GM21515 (cell line): Measurements from ENCODE around the gene TMEM37.
"Not testable (repeated sequence)": the region's sequence is repeated elsewhere in the genome, so short reads cannot be mapped to it uniquely, and the experiment has no call there.

Experiments used
- ATAC-seq: cut with Tn5 transposase; IDR thresholded peaks from one replicate; pipeline ENCODE4 v1.9.1; 2021; ENCODE audit not compliant: unreplicated experiment

TMEM37 gene, protein sequence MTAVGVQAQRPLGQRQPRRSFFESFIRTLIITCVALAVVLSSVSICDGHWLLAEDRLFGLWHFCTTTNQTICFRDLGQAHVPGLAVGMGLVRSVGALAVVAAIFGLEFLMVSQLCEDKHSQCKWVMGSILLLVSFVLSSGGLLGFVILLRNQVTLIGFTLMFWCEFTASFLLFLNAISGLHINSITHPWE

DNA sequence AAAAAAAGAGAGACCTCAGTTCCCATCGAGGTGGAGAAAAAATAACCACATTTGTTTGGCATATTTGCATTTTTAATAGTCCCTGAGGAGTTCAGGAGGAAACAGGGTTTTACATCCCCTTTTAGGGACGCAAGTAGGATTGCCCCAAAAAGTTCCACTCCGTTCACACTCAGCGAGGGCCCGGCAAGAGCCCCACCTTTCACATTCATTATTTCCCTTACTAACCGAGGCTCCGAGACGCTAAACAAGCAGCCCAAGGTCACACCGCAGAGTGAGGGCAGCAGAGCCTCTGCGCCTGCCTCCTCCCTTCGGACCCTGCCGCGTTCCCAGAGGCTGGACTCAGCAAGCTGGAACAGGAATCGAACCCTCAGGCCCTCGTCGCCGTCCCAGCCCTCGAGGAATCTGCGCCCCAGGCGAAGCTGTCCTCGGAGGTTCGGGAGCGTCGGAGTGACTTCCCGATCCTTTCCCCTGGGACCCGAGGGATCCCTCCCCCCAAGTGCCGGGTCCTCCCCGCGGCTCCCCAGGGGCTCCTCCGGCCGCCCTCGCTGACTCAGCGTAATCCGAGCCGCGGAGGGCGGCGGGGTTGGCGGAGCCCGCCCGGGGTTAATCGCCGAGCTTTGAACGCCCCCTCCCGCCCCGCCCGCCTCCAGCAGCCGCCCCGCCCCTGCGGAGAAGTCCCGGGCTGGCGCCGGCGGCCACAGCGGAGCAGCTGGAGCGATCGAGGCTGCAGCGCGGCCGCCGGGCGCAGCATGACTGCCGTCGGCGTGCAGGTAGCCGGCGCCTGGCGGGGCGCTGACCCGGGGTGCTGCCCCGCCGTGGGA is at the start of gene TMEM37:
Gene TMEM37 (plus strand): TSS at position 700 of the 821 bp plus-strand sequence. CDS start 50 bp downstream, at position 750.
- ATAC-seq: peak; percentile 58

DNA sequence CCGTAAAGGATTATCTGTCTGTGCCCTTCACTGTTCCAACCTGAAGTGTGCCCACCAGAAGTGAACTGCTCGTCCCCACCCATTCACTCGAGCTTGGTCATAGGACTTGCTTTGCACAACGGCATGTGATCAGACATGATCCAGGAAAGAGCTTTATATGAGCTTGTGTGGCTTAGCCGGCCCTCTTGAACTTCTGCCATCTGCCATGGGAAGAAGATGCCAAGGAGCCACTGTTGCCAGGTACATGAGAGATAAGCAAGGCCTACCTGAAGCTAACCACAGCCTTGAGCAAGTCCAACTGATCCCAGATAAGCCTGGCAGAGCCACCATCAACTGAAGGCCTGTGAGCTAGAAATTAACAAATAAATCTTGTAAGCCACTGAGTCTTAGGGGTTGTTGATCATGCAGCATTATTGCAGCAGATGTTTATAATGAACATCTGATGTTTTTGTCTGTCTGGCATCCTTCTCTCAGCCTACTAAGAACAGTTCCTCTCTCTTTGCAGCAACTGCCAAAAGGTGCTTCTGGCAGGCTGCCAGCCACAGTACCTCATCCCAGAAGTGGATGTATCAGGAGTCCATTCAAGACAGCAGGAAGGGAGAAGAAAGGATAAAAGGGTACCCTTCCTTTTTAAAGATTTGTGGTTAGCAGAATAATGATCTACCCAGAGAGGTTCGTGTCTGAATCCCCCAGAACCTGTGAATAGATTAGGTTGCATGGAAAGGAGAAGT is 48.1 kb upstream of the TMEM37 start:
- ATAC-seq: no peak

DNA sequence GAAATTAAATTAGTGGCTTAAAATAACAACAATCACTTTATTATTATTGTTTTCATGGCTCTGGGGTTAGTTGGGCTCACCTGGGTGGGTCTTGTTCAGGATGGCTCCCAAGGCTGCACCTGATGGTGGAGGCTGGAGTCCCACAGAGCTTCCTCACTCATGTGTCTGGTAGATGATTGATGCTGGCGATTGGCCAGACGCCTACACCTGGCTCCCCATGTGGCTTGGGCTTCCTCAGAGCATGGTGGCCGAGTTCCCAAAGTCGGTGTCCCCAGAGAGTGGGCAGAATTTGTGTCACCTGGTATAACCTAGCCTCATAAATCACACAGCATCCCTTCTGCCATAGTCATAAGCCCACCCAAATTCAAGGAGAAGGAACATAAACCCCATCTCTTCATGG is 46.7 kb upstream of the TMEM37 start:
- ATAC-seq: no peak

DNA sequence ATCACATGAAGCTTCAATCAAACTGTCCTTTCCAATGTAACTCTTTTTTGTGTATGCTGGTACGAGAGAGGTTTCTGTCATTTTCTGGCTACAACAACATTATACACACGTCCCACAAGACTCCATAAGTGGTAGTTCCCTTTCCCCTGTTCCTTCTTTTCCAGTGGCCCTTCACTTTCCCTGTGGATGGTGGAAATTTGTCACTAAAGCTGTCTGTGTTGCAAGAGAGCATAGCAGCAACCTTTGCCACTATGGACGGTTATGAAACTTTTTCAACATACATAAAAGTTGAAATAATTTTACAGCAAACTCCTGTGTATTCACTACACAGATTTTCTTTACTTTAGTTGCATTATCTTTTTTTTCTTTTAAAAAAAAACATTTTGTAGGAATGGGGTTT is 46.2 kb upstream of the TMEM37 start:
- ATAC-seq: no peak

DNA sequence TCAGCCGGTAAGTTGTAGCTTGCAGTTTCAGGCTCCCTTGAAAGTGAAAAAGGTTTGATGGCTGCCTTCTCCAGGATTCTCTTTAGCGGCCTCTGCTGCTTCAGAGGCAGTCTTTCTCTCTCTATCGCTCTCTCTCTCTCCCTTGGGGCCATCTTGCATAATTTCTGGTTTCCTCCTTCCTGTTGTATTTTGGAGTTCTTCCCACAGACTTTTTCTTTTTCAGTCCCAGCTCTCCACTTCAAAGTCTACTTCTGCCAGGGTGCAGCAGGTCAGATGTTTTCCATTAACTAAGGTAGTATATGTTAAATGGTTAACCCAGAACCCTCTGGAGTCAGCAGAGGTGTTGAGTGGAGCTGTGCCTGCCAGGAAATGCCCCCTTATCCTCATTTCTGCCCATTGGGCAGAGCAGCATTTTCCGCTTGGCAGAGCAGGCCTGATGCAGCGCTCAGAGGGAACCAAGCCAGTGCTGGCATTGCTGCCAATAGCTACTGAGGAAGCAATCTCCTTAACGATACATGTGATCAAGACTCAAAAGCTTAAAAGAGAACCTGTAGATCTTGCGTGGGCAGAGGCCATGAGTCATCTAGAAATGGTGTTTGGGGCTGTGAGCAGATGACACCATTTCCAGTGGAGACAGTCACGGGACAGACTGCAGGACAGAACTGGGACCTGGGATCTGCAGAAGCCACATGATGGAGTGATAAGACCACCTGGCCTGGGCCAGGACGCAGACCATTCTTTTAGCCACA is 44.1 kb upstream of the TMEM37 start:
- peak; percentile 78 for ATAC-seq

DNA sequence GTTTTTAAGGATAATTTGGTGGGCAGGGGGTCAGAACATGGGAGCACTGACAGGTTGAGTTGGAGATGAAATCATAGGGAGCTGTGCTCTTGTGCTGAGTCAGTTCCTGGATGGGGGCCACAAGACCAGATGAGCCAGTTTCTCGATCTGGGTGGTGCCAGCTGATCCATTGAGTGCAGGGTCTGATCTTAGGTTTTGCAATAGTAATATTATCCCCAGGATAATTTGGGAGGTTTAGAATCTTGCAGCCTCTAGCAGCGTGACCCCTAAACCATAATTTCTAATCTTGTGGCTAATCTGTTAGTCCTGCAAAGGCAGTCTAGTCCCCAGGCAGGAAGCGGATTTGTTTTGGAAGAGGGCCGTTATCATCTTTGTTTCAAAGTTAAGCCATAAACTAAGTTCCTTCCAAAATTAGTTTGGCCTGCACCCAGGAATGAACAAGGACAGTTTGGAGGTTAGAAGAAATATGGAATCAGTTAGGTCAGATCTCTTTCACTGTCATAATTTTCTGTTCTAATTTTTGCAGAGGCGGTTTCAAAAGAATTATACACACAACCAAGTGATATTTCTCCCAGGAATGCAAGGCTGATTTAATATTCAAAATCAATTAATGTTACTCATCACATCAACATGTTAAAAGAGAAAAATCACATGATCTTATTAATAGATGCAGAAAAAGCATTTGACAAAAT is 41.9 kb upstream of the TMEM37 start:
- ATAC-seq: no peak

DNA sequence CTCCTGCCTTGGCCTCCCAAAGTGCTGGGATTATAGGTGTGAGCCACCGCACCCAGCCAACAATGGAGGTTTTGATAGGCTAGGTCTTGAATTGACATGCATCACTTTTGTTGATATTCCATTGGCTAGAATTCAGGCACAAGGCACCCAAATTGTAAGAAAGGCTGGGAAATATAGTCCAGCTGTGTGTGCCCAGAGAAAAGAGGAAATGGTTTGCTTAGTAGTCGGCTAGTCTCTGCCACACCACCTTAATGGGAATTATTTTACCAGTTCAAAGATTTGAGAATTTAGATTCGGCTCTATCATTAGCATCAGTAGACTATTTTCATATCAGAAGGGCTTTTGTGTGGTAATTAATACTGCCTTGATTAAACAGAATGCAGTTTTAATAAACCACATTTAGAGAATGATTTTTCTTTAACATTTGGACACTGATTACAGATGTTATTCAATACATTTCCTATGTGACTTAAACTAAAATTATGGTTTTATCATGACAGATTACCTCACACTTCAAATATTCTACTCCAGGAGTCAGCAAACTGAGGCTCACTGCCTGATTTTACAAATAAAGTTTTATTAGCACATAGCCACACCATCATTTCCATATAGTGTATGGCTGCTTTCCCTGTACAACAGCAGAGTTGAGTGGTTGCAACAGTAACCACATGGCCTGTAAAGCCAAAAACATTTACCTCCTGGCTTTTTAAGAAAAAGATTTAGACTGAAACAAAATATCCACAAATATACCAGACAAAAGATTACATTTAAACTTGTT is 37.5 kb upstream of the TMEM37 start:
- no peak for ATAC-seq

DNA sequence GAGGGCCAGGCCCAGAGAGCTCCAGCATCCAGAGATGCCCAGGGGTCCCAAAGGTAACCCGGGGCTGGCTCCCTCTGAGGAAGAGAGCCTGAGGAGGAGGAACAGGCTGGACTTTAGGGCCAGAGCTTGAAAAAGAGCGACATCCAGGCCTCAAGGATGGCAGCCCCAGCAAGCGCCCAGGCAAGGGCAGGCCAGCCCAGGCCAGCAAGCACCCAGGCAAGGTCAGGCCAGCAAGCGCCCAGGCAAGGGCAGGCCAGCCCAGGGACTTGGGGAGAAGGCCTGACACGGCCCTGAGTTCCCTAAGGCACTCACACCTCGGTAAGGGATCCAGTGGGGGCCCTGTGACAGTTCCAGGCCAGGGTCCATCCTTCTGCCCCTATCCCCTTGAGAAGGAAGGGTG is 34.5 kb upstream of the TMEM37 start:
- no peak for ATAC-seq

DNA sequence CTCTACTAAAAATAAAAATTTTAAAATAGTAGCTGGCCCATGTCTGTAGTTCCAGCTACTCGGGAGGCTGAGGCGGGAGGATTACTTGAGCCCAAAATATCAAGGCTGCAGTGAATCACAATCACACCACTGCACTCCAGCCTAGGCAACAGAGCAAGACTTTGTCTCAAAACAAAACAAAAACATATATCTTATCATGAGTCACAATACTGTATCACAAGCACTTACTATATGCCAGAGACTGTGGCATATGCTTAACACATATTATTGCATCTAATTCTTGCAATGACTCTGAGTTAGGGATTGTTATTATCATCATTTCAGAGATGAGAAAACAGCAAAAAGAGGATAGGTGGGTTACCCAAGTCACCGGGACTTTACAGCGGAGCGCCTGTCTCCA is 29.5 kb upstream of the TMEM37 start:
- no peak for ATAC-seq

DNA sequence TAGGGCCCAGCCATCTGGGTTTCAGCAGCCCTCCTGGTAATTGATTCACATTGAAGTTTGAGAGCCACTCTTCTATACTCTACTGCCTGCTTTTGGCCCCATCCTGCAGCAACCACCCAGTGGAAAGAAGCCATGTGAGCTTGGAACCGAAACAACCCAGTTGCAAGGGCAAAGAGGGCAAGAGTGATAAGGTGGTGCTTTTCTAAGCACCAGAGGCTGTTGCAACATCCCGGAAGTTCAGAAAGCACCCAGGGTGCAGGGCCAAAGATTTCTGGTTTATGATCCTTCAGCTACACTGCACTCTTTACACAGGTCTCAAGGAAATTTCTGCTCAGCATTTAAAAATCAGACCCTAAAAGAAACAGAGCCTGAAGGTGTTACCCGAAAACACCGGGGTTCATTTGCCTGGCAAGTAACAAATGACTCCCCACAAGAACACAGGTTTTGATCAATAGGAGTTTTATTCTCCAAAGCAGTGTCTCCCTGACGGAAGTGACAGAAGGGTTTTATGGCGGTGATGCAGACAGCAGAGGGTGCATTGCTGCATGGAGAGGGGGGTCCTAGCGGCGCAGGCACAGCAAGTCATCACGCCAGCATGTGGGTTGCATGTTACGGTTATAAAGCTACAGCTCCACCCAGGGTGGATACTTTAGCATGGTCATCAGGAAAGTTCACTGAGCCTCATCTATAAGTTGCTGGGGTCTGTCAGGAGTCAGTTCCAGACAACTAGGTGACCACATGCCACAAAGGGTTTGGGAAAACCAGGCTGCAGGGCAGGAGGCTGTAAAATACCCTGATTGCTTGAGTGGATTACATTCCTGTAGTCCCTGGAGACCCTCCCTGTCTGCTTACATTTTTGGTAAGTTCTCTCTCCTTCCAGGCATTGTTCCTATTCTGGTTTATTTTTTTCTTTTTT is 28.8 kb upstream of the TMEM37 start:
- no peak for ATAC-seq

DNA sequence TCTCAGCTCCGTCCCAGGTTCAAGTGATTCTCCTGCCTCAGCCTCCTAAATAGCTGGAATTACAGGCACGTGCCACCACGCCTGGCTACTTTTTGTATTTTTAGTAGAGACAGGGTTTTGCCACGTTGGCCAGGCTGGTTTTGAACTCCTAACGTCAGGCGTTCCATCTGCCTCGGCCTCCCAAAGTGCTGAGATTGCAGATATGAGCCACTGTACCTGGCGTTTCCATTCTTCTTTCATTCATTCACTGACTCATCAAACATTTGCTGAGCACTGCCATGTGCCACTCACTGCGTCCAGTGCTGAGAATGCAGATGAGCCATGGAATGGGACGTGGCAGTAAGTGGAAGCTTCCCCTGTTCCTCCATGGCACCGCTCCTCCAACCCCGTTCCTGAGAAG is 28.0 kb upstream of the TMEM37 start:
- not testable (repeated sequence) for ATAC-seq

DNA sequence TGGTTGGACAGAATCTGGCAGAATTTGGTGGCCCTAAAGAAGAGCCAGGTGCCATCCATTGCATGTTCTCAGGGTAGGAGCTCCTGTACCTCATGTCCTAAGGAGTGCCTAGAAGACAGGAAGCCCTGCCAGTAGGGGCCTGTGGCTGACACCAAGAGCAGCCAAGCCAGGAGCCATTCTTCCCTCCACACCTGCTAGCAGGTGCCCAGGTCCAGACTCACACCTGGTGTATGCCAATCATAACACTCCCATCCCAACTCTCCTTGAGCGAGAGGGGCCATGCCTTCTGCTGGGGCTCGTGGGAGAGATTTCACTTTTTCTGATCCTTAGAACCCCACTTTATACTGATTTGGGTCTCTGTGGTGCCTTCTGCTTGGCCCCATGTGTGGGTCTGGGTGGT is 26.5 kb upstream of the TMEM37 start:
- ATAC-seq: no peak

DNA sequence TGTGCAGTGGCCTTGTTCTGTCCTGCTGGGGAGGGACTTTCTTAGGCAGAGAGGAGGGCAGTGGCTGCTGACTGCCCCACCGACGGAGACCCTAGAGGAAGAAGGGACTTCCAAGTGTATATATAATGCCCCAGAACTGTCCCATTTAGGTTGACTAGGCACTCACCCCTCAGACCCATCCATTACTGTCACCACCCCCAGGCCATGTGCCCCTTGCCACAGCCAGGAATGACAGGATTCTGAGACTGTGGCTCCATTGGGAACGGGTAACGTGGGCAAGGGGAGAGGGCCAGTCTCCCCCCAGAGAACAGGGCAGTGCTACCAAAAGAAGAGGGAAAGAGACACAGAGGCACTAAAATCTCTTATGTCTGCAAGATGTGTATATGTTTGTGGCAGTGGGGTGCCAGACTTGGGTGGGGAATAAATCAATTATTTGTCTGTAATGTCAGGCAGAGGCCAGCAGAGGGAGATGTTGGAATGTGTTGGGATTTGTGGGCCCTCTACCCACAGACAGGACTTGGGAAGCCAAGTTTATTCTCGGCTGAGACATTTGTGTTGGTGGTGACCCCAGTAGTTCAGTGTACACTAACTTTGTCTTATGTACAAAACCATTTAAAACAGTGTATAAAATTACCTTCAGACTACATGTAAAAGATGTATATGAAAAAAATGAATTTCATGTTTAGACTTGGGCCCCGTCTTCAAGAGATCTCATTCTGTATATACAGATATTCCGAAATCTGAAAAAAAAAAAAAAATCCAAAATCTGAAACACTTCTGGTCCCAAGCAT is 24.0 kb upstream of the TMEM37 start:
- peak; percentile 68 for ATAC-seq

DNA sequence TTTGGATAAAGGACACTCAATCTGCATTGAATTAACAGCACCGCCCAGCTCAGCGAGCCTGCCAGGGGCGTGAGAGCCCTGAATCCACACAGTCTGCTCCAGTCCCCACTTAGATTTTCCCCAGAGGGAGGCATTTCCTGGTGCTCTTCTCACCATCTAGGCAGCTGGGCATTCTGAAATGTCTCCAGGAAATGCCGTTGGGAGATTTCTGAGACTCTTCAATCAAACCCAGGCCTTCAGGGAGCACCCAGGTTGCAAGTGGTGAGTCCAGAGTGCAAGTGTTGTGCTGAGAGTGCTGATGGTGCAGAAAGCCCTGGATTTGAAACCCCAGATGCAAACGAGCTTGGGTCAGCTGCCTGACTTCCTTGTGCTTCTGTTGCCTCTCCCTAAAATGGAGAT is 23.4 kb upstream of the TMEM37 start:
- no peak for ATAC-seq

DNA sequence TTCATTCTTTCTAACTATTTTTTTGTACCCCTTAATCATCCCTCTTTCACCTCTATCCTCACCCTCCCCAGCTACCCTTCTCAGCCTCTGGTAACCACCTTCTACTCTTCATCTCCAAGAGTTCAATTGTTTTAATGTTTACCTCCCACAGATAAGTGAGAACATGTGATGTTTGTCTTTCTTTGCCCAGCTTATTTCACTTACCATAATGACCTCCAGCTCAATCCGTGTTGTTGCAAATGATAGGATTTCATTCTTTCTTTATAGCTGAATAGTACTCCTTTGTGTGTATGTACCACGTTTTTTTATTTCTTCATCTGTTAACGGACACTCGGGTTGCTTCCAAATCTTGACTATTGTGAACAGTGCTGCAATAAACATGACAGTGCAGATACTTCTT is 22.1 kb upstream of the TMEM37 start:
- ATAC-seq: no peak

DNA sequence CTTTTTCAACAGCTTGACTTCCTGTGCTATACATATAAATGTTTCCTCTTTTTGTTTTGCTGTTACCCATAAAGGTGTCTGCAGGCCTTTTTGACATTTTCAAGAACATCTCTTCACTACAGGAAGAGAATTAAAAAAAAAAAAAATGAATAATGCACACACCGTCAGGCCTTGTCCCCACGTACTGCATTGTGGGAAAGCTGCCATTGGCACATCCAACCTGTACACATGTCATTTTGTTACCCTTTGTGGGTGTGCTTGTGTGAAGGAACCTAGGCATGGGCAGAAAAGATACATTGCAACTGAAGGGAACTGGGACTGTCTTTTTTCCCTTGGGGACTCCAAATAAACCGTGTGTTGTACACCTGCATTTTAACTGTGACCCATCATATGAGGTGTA is 16.8 kb upstream of the TMEM37 start:
- no peak for ATAC-seq

DNA sequence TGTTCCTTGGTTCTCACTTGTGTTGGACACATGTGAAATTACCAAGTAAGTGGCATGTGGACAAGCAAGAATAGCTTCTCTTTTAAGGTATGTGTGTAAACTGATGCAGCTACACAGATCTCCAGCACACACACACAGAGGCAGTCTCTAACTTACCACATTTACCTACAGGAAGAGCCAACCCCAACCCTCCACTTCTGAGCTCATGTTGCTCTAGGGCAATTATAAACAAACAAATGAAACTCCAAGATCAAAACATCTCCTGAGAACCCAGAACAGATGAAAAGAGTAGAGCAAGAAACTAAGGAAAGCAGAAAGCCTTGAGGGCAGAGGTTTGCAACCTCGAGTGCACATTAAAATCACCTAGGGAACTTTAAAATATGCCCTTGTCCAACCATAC is 16.0 kb upstream of the TMEM37 start:
- ATAC-seq: no peak

DNA sequence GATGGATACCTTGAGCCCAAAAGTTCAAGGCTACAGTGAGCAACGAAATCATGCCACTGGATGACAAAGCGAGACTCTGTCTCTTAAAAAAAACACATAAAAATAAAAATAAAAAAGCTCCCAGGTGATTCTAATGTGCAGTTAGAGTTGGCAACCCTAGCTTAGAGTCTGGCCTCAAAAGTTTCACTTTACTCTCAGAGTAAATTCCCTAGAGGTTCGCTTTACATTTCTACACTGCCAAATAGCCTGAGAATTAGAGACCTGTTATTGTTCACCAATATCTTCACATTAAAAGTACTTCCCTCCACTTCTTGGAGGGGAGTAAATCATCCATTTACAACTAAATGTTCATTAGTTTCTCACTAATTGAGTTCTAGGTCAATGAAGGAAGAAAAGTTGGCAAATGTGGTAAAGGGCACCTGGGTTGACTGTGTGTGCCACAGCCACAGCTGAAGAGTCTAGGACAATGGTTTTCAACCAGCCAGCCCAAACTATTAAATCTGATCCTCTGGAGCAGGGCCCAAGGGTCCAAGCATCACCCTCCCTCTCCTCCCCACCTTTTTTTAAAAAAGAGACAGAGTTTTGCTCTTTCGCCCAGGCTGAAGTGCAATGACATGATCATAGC is 15.2 kb upstream of the TMEM37 start:
- ATAC-seq: no peak
